ENCODE measurements around the gene ADCK1.
"Not testable (repeated sequence)": the region's sequence is repeated elsewhere in the genome, so short reads cannot be mapped to it uniquely, and the experiment has no call there.

Gene ADCK1

DNA sequence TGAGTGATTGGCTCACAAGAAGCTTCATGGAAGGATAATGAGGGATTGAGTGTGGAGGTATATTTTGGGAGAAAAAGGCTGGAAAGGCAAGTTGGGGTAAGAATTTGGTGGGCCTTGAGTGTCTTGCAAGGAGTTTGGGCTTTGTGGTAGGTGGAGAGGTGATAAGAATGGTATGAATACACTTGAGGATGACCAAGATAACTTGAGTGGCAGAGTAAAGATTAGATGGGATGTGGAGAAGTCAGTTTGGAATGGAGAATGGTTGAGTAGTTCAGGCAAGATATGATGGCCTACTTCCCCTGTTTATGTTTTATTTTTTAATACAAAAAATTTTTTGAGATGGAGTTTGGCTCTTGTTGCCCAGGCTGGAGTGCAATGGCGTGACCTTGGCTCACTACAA, 9.1 kb downstream of the ADCK1 start:
- no peak for DNase-seq

DNA sequence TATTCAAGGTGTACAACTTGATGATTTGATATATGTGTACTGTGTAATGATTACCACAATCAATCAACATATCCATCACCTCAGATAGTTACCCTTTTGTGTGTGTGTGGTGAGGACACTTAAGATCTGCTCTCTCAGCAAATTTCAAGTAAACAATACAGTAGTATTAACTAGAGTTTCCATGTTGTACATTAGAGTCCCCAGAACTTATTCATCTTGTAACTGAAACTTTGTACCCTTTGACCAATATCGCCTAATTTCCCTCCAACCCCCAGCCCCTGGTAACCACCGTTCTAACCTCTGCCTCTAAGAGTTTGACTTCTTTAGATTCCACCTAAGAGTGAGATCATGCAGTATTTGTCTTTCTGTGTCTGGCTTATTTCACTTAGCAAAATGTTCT, 12.1 kb downstream of the ADCK1 start:
- DNase-seq: no peak

DNA sequence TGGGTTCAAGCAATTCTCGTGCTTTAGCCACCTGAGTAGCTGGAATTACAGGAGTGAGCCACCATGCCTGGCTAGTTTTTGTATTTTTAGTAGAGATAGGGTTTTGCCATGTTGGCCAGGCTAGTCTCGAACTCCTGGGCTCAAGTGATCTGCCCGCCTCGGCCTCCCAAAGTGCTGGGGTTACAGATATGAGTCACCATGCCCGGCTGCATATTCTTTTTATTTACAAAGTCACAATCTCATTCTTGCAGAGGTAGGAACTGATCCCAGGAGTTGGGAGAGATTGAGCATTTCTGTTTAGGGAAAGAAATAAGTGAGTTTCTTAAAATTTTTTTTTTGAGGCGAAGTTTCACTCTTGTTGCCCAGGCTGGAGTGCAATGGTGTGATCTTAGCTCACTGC, 12.8 kb downstream of the ADCK1 start:
- not testable (repeated sequence) for DNase-seq

DNA sequence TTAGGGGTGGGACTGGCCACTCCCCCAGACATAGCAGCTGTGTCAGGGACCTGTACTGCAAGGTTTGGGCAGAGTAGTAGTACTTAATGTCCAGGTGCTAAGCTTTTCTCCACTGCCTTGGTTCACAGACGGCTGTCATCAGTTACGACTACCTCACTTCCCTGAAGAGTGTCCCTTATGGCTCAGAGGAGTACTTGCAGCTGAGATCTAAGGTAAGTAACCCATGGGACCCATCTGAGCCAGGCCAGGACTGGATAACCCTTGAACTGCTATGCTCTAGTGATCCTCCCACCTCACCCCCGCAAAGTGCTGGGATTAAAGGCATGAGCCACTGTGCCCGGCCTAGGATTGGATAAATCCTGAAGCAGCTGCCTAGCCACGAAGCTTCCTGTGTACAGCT, 22.4 kb downstream of the ADCK1 start:
- no peak for DNase-seq

DNA sequence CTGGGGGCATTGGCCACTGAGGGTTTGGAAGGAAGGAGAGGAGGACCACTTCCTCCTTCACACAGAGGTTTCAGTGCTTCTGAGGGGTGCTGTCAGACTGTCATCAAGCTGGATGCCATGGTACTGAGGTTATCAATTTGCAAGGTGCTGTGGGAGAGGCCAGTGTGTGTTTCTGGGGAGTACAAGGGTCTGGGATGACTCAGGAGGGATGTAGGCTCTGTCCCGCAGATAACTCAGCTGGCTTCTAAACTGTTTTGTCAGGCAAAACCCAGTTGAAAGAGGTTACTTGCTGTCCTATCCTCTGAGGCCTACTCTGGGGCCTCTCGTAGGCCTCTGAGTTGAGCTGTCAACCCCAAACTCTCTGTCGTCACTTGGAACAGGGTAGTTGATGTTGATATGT, 22.8 kb downstream of the ADCK1 start:
- DNase-seq: no peak

DNA sequence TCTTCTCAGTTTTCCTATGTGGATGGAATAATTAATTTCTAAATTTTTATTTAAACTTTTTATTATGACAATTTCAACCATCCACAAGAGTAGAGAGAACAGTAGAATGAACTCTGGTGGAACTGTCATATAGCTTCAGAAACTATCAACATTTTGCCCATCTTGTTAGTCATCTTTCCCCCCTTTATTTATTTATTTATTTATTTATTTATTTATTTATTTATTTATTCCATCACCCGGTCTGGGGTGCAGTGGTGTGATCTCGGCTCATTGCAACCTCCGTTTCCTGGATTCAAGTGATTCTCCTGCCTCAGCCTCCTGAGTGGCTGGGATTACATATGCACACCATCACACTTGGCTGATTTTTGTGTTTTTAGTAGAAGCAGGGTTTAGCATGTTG, 23.5 kb downstream of the ADCK1 start:
- no peak for DNase-seq

DNA sequence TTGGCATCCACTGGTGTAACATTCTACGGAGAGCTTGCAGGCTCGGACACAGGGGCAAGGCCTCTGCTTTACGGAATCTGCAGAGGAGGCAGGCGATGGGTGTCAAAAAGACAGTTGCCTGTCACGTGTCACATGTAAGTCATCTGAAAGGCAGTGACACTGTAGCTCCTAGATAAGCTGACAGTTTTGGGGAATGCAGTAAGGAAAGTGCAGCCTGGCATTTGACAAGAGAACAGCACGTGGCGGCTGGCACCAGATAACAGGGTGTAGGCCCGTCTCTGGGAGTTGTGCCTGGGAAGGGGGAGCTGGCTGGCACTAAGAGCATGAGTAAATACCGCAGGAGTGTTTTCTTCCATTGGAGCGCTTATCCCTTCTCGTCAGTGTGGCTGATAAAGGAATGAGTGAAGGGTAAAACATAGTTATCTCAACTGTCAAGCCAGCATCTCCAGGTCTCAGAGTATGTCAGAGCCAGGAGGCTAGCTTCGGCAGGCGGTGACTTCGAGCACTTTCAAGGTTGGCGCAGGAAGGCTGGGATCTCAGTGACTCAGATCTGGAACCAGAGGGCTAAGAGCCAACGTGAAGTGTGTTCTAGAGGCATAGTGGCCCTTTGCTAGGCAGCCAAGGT, 26.1 kb downstream of the ADCK1 start:
- DNase-seq: no peak

DNA sequence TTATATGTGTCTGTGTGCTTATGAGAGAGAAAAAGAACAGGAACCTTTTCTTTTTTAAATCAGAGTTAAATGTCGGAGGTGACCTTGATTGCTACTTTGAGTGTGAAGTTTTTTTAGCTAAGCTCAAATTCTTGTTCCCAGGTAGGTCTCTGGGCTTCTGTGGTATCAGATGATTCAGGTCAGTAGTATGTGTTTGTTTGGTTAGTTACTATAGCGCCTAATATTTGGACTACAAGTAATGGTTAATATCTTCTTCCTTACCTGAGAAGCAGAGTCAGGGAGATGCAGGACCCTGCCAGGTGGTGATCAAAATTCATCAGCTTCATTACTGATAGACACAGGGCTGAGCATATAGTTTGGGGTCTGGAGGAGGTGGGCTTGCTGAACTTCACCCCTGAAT, 30.8 kb downstream of the ADCK1 start:
- no peak for DNase-seq

DNA sequence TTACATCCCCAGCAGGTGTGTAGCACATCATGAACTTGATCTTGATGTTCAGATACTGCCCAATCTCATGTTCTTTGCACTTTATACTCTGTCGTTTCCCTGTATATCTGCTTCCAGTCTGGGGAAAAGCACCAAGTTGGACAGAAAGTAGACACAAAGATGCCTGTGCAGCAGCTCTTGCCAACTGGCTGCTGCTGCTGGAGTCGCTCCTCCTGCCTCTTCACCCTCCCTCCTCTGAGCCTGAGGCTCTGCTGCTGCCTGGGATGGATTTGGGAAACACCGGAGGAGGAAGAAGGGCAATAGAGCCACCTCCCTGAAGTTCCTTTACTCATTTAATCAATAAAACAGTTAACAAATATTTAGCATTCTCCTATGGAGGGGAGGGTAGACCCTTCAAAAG, 32.4 kb downstream of the ADCK1 start:
- DNase-seq: no peak

DNA sequence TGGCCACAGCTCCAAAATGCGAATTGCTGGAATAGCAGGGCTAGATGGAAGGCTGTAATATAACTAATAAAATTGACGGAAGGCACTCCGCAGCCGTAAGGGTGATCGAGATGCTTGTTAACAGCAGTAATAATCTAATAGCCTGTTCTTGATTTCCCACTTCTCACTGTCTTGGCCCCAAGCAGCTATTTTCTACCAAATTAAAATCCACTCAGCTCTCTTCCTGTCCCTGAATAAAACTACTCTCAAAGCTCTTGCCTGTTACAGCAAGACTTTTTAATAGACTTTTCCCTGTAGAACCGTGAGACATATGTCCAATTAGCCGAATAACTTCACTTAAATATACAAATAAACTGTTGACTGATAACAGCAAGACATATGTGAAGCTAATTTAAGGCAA, 38.0 kb downstream of the ADCK1 start:
- no peak for DNase-seq

DNA sequence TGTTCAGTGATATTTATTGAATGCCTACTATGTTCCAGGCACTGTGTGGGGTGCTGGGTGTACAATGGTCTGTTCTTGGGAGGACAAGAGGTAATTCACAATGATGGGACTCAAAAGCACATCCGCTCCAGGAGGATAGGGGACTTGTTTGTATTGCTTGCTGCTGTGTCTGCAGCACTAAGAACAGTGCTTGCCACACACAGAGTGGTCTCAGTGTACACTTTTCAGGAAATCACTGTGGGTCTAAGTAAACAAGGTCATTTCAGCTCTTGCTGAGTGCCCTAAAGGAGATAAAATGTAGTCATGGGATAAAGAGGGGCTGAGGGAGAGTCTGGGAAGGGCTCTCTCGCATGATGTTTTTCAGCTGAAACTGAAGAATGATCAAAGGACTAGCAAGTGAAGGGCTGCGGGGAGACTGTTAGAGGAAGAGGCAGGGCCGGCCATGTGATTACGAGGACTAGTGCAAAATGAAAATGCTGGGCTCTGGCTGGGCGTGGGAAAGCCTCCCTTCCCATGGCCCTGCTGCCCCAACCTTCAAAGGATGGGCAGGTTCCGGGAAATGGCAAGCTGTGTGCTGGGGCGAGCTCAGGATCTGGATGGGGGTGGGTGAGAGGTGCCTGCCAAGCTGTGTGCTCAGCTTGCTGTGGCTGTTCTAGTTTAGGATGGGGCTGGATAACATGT, 39.1 kb downstream of the ADCK1 start:
- DNase-seq: no peak

DNA sequence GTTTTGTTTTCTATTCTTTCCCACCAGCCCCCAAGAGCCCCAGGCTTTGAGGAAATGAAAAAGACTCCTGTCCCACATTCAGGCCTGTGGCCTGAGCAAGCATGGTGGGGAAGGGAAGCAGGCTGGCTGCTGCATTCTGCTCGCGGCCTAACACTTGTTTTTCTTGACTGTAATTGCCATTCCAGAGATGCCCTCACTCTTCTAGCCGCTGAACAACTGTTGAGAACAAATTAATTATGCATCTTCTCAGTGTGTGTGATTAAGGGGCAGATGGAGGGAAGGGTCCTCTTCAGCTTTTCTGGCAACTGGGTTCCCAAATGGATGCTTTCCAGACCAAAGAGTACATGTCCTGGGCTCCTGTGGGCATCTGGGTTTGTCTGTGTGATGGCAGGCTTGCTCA, 43.3 kb downstream of the ADCK1 start:
- DNase-seq: no peak

DNA sequence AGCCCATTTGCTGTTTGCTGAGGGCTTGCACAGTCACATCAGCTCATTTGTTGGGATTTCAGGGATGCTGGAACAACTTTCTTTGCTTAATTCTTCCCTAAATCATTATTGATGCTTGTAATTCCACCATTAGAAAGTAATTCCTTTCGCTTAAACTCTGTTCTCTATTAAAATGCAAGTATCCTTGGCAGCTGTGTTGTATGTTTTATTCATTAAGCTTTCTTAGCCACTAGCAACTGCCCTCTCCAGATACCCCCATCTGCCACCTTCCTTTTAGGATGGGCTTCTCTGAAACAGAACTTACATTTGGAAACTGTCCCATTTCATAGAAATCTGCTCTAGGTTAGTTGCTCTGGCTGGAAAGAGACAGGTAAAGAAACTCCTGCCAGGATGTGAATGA, 43.7 kb downstream of the ADCK1 start:
- no peak for DNase-seq

DNA sequence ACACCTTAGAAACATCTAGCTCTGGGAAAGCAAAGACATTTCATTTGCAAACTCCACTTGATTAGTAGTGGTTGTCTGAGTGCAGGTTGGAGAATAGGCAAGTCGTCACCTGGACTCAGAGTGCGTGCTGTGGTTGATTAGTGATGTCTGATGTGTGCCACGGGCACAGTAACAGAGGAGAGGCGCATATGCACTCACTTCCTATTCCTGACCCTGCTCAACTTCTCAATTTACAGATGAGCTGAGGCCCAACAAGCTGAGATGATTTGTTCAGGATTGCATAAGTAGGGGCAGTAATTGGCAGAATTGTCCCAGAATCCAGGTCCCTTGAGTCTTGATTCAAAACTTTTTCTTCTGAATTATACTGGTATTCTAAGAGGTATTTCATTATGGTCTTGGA, 44.9 kb downstream of the ADCK1 start:
- DNase-seq: peak; percentile 1

DNA sequence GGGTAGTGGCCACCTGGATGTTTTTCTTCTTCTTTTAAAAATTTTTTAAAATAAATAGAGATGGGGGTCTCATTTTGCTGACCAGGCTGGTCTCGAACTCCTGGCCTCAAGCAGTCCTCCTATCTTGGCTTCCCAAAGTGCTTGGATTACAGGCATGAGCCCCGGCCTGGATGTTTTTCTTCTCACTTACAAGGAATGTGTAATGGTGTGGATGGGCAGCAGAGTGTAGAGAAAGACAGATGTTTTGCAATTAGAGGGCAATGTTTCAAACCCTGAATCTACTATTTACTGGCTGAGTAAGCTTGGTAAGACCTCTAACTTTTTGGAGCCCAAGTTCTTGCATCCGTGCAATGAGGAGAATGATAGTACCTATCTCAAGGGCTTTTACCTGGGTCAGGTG, 48.1 kb downstream of the ADCK1 start:
- DNase-seq: no peak

DNA sequence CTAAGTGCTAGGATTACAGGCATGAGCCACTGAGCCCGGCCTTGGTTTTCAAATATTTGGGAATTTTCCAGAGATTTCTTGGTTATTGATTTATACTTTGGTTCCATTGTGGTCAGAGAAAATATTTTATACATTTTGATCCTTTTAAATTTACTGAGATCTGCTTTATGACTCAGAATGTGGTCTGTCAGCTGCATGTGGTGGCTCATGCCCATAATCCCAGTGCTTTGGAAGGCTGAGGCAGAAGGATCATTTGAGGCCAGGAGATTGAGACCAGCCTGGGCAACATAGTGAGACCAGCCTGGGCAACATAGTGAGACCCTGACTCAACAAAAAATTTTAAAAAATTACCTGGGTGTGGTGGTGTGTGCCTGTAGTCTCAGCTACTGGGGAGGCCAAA, 49.8 kb downstream of the ADCK1 start:
- DNase-seq: no peak

DNA sequence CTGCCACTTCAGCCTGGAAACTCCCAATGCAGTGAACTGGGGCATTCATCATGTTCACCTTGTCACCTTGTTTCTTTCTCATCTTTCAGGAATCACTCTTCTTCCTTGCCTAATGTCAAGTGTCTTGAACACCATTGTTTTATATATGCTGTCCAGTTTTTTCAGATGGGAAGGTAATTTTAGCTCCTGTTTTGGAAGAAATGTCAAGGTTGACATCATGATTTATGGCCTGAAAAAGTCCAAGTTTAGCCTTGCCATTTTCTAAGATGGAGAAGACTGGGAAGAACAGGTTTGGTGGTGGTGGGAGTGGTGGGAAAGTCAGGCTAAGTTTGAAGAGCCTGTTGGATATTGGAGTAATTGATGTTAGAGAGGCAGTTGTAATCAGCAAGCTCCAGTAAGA, 54.0 kb downstream of the ADCK1 start:
- no peak for DNase-seq

DNA sequence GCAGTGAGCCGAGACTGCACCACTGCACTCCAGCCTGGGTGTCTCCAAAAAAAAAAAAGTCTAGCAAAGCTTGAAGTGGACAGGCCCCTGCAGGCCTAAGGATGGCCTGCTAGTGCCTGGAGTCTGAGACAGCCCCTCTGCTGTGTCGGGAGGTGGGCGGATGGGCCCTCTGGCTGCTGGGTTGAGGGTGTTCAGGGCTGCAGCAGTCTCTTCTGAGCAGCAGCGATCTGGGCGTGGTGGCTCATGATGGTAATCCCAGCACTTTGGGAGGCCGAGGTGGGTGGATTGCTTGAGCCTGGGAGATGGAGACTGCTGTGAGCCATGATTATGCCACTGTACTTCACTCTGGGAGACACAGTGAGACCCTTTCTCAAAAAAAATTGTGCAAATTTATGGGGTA, 57.0 kb downstream of the ADCK1 start:
- no peak for DNase-seq

DNA sequence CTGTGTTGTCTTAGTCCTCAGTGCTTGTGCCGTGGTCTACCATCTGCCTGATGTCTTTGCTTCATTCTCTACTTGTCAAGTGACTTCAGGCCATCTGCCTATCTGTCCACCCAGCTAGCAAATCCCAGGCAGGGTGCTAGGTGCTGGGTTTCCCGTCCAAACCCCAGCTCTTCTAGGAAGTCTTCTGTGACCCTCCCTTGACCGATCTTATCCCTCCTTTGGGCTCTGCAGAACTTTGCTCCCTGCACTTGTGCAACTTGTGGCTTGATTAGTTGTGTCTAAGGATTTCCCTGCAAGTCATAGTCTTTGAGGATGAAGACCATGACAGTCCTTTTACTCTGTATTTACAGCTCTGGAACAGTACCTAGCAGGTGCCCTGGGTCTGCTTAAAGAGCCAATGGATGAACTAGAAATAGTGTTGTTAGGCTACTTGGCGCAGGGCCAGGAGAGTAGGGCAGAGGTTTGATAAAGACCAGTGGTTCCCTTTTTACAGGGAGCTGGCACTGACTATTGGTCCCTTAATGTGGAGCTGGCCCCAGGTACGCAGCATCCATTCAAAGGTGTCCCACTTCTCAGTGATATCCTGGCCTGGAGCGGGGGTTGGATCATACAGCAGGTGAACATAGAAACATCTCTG, 60.1 kb downstream of the ADCK1 start:
- peak; percentile 49 for DNase-seq

DNA sequence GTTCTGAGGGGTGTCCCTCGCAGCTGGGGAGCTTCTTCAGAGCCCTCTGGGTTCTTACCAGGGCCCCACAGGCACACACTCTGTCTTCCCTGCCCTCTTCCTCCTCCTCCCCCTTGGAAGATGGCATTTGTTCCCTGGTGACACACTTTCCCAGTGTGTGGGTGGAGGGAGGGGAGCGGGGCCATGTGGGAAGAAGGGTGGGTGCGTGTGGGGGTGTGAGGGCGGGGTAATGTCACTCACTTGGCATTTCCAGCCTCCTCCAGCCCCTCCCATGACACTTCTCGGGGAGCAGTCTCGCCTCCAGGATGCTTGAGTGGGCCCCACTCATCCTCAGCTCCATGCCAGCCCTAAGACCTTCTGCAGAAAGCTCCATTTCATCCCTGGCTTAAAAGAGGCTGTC, 61.3 kb downstream of the ADCK1 start:
- no peak for DNase-seq

DNA sequence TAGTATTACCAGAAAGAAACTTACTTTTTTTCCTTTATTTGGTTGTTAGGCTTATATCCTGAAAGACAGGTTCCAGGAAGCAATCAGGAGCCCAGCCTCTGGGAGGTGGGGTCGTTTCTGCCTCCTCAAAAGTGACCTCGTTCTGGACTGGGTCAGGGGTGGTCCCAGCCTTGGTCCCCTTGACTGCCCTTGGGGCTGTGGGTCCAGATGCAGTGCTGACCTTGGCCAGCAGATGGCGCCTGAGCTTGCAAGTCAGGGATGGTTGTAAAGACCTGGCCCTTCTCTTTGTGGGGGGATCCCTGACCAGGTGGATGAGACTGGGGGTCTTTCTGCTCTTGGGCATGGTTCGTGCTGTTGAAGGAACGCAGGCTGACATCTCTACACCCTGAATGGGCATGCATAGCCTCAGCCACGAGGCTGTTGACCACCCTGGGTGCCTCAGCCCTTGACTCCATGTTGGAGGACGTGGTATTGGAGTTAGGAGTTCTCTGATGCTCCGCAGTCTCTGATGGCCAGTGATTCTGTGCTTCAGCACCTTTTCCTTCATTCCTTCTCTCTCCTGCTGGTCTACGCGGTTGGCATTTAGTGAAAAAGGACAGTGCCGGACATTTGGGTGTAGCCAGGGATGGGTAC, 62.4 kb downstream of the ADCK1 start:
- DNase-seq: no peak

DNA sequence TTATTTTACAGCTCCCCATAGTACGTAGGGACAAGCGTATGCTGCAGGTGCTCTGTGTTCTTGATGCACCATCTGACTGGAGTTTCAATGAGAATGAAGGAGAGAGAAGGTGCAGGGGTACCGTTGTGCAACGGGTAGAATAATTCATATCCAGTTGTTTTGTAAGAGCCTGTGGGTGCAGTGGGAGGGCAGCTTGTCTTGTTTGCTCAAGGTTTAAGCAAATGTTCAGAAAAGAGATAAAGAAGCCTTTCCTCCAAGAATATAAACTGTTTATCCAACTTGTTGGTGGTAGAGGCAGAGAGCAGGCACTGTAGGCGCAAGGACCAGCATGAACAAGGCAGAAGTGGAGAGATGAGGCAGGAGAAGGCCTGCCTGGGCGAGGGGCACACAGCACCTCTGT, 64.2 kb downstream of the ADCK1 start:
- peak; percentile 76 for DNase-seq

DNA sequence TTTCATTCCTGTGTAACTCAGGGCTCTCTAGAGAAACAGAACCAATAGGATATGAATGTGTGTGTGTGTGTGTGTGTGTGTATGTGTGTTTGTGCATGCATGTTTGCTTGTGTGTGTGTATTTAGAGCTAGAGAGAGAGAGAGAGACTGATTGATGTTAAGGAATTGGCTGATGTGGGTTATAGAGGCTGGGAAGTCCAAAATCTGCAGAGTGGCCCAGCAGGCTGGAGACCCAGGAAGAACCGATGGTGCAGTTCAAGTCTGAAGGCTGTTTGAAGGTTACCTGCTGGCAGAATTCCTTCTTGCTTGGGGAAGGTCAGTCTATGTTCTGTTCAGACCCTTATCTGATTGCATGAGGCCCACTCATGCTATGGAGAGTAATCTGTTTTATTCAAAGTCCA, 64.7 kb downstream of the ADCK1 start:
- no peak for DNase-seq

DNA sequence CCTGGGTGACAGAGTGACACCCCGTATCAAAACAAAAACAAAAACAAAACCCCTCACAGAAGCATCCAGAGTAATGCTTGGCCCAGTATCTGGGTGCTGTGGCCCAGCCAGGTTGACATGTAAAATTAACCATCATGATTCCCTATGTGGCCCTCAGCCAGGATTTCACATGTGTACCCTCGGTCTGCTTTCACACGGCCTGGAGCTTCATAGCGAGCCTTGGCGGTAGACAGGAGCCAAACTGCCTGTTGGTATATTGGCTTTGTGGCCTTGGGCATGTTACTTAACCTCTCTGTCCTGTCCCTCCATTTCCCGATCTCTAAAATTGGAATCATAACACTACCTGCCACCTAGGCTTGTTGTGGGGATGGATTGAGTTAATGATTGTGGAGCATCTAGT, 65.5 kb downstream of the ADCK1 start:
- no peak for DNase-seq

Measured in GF-D8 (cell line).